H9 (cell line): ENCODE data around the gene TMPRSS5. TPM values are rescaled to one million over a fixed set of nuclear protein-coding genes. Genes with fewer than 3 reads are reported as not detected.

Experiments
- DNase-seq: peaks from one replicate; pipeline ENCODE4 v3.0.0-alpha.2; 2017
- H2AFZ ChIP-seq: one replicate; pipeline ENCODE4 v1.6.1; 2013; ENCODE audit warnings: mild to moderate bottlenecking, low read length, control low read depth, moderate library complexity
- H2AK5ac ChIP-seq: 2 replicates; pipeline ENCODE4 v1.6.1; 2013; ENCODE audit warnings: low read length, control low read depth, mixed read lengths; ENCODE audit not compliant: insufficient read length
- H2BK120ac ChIP-seq: one replicate; pipeline ENCODE4 v1.6.1; 2013; ENCODE audit warnings: low read depth, mild to moderate bottlenecking, low read length, control low read depth, inconsistent platforms; ENCODE audit not compliant: poor library complexity, severe bottlenecking
- H2BK12ac ChIP-seq: 2 replicates; pipeline ENCODE4 v1.6.1; 2013; ENCODE audit warnings: low read length, control low read depth, mixed read lengths, low read depth; ENCODE audit not compliant: insufficient read length
- H2BK15ac ChIP-seq: 2 replicates; pipeline ENCODE4 v1.6.1; 2013; ENCODE audit warnings: low read depth, low read length, control low read depth
- H2BK20ac ChIP-seq: one replicate; pipeline ENCODE4 v1.6.1; 2013; ENCODE audit warnings: low read depth, mild to moderate bottlenecking, low read length, control low read depth, inconsistent platforms; ENCODE audit not compliant: poor library complexity, severe bottlenecking
- H2BK5ac ChIP-seq: 2 replicates; pipeline ENCODE4 v1.6.1; 2013; ENCODE audit warnings: low read length, control low read depth, mixed read lengths; ENCODE audit not compliant: insufficient read length
- H3K14ac ChIP-seq: 2 replicates; pipeline ENCODE4 v1.6.1; 2013; ENCODE audit warnings: low read length, control low read depth; ENCODE audit not compliant: insufficient read depth
- H3K18ac ChIP-seq: 2 replicates; pipeline ENCODE4 v1.6.1; 2013; ENCODE audit warnings: low read depth, mild to moderate bottlenecking, mixed read lengths, low read length, control low read depth; ENCODE audit not compliant: insufficient read length
- H3K23ac ChIP-seq: 2 replicates; pipeline ENCODE4 v1.6.1; 2013; ENCODE audit warnings: low read length, control low read depth, mixed read lengths, low read depth; ENCODE audit not compliant: insufficient read length
- H3K23me2 ChIP-seq: 2 replicates; pipeline ENCODE4 v1.6.1; 2013; ENCODE audit warnings: low read depth, mild to moderate bottlenecking, mixed read lengths, low read length, control low read depth; ENCODE audit not compliant: insufficient read length, poor library complexity, severe bottlenecking
- H3K27ac ChIP-seq: 2 replicates; pipeline ENCODE4 v1.5.1; 2013; ENCODE audit warnings: low read length, control low read depth, mixed read lengths, low read depth; ENCODE audit not compliant: insufficient read length
- H3K27me3 ChIP-seq: 2 replicates; pipeline ENCODE4 v1.6.1; 2013; ENCODE audit warnings: low read length, control low read depth, inconsistent platforms; ENCODE audit not compliant: insufficient read depth
- H3K4ac ChIP-seq: 2 replicates; pipeline ENCODE4 v1.6.1; 2013; ENCODE audit warnings: low read depth, mild to moderate bottlenecking, control low read depth, inconsistent platforms, low read length, moderate library complexity
- H3K4me1 ChIP-seq: 2 replicates; pipeline ENCODE4 v1.6.1; 2013; ENCODE audit warnings: low read length, control low read depth, inconsistent platforms; ENCODE audit not compliant: insufficient read depth
- H3K4me2 ChIP-seq: 2 replicates; pipeline ENCODE4 v1.6.1; 2013; ENCODE audit warnings: low read length, control low read depth, mixed read lengths; ENCODE audit not compliant: insufficient read length, insufficient read depth
- H3K56ac ChIP-seq: 2 replicates; pipeline ENCODE4 v1.6.1; 2013; ENCODE audit warnings: low read depth, mild to moderate bottlenecking, mixed read lengths, low read length, control low read depth; ENCODE audit not compliant: insufficient read length
- H3K79me1 ChIP-seq: 2 replicates; pipeline ENCODE4 v1.6.1; 2013; ENCODE audit warnings: low read depth, mild to moderate bottlenecking, moderate library complexity, low read length, control low read depth, inconsistent platforms; ENCODE audit not compliant: insufficient read depth, poor library complexity, severe bottlenecking
- H3K79me2 ChIP-seq: 2 replicates; pipeline ENCODE4 v1.6.1; 2013; ENCODE audit warnings: low read length, control low read depth, inconsistent platforms; ENCODE audit not compliant: insufficient read depth
- H3K9ac ChIP-seq: 2 replicates; pipeline ENCODE4 v1.6.1; 2013; ENCODE audit warnings: low read length, control low read depth, mixed read lengths; ENCODE audit not compliant: insufficient read length; ENCODE audit errors: extremely low read depth
- H3K9me3 ChIP-seq: one replicate; pipeline ENCODE4 v1.6.1; 2013; ENCODE audit warnings: low read depth, low read length, inconsistent platforms; ENCODE audit not compliant: control insufficient read depth
- H3T11ph ChIP-seq: one replicate; pipeline ENCODE4 v1.6.1; 2013; ENCODE audit warnings: mild to moderate bottlenecking, low read length, control low read depth, inconsistent platforms
- H4K20me1 ChIP-seq: one replicate; pipeline ENCODE4 v1.6.1; 2013; ENCODE audit not compliant: control insufficient read depth, insufficient read length, insufficient read depth
- H4K5ac ChIP-seq: 2 replicates; pipeline ENCODE4 v1.6.1; 2013; ENCODE audit warnings: low read depth, mild to moderate bottlenecking, mixed read lengths, low read length, control low read depth; ENCODE audit not compliant: insufficient read length
- H4K8ac ChIP-seq: replicated peaks from 2 replicates; pipeline ENCODE4 v1.6.1; 2013; ENCODE audit warnings: low read length, control low read depth, mixed read lengths, low read depth; ENCODE audit not compliant: insufficient read length
- H4K91ac ChIP-seq: 2 replicates; pipeline ENCODE4 v1.6.1; 2013; ENCODE audit warnings: low read depth, mild to moderate bottlenecking, moderate library complexity, mixed read lengths, low read length, control low read depth; ENCODE audit not compliant: insufficient read length
- H3K27ac Mint-ChIP-seq, 3 experiments: 2 replicates in 2 of 3; 3 replicates in 1 of 3; pipeline ENCODE4 v1.8.0; 2020 to 2021; ENCODE audit warnings: mixed read lengths in 3 of 3, mild to moderate bottlenecking in 1 of 3, moderate library complexity in 1 of 3
- H3K27me3 Mint-ChIP-seq: 2 replicates; pipeline ENCODE4 v1.8.0; 2021; ENCODE audit warnings: low read depth, mild to moderate bottlenecking, moderate library complexity, mixed read lengths
- H3K36me3 Mint-ChIP-seq, 3 experiments: 2 replicates in 2 of 3; 3 replicates in 1 of 3; pipeline ENCODE4 v1.8.0; 2020 to 2021; ENCODE audit warnings: low read depth in 3 of 3, mixed read lengths in 3 of 3; ENCODE audit not compliant: insufficient read depth in 1 of 3
- H3K4me1 Mint-ChIP-seq, 2 experiments: 2 replicates each; pipeline ENCODE4 v1.8.0; 2020; ENCODE audit warnings: mixed read lengths in 2 of 2
- H3K4me3 Mint-ChIP-seq, 2 experiments: 2 replicates in 1 of 2; 3 replicates in 1 of 2; pipeline ENCODE4 v1.8.0; 2020 to 2021; ENCODE audit warnings: mild to moderate bottlenecking in 2 of 2, mixed read lengths in 2 of 2, moderate library complexity in 1 of 2
- H3K9me3 Mint-ChIP-seq, 2 experiments: 2 replicates in 1 of 2; 3 replicates in 1 of 2; pipeline ENCODE4 v1.8.0; 2020; ENCODE audit warnings: mild to moderate bottlenecking in 2 of 2, mixed read lengths in 2 of 2, moderate library complexity in 1 of 2
- WGBS: extraction: QIAGEN DNeasy Blood & Tissue Kit; methylation state at CpG from one replicate; pipeline ENCODE4 v1.1.7; 2013; ENCODE audit warnings: missing lambda C conversion rate, low lambda C conversion rate, mixed read lengths; ENCODE audit not compliant: insufficient read length; ENCODE audit errors: extremely low coverage; 5-methylcytosine and 5-hydroxymethylcytosine counted together
- total RNA-seq: library from RNA; stranded (reverse); gene quantifications from 2 replicates; pipeline ENCODE4 v1.2.1, GENCODE V29; 2021
- TF ChIP-seq, protein P1 (sequence below): fragments of 200-600 bp; sonication (generic); conservative IDR thresholded peaks from 3 replicates; pipeline ENCODE4 v1.8.0; 2021; ENCODE audit warnings: antibody characterized with exemption, mild to moderate bottlenecking

Gene TMPRSS5
- total RNA-seq, 1 experiment from 2014 or later: 0.37 TPM

GRCh38 chr11:113664981-113665710 lies 41.0 kb downstream of the TMPRSS5 start:
- H3K4me2 ChIP-seq: no peak overlapping the region
- no peak overlapping the region for H3K9ac ChIP-seq
- H3K4me3 Mint-ChIP-seq: no peak overlapping the region

More at GRCh38 chr11:113664981-113665710, 41.0 kb downstream of the TMPRSS5 start:
- no peak overlapping the region for H4K8ac ChIP-seq
- no peak overlapping the region for H2BK120ac ChIP-seq
- Mint-ChIP-seq H3K27me3 (peaks cover 16% of the 10 kb centered on the region), H3K27ac (no peak overlapping the region), H3K36me3 (peaks cover 3 to 16% (median 3%) of the 10 kb centered on the region in 3 experiments; a peak in 6 of 7 replicates), H3K9me3 (peaks cover 14 to 15% of the 10 kb centered on the region in 2 experiments), H3K4me1 (peaks cover 17 to 21% of the 10 kb centered on the region in 2 experiments)
- no peak overlapping the region for H2BK15ac ChIP-seq
- no peaks in the 10 kb centered on the region; the same call in 1 of the 2 replicates for H3K4me1 ChIP-seq
- no CpG with 5 or more reads among the region's 9 CpGs for WGBS
- no peaks in the 10 kb centered on the region for H3K23me2 ChIP-seq
- H3K56ac ChIP-seq: no peak overlapping the region
- TF ChIP-seq, protein P1, sequence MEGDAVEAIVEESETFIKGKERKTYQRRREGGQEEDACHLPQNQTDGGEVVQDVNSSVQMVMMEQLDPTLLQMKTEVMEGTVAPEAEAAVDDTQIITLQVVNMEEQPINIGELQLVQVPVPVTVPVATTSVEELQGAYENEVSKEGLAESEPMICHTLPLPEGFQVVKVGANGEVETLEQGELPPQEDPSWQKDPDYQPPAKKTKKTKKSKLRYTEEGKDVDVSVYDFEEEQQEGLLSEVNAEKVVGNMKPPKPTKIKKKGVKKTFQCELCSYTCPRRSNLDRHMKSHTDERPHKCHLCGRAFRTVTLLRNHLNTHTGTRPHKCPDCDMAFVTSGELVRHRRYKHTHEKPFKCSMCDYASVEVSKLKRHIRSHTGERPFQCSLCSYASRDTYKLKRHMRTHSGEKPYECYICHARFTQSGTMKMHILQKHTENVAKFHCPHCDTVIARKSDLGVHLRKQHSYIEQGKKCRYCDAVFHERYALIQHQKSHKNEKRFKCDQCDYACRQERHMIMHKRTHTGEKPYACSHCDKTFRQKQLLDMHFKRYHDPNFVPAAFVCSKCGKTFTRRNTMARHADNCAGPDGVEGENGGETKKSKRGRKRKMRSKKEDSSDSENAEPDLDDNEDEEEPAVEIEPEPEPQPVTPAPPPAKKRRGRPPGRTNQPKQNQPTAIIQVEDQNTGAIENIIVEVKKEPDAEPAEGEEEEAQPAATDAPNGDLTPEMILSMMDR: no peak
- no peaks in the 10 kb centered on the region for H4K20me1 ChIP-seq
- no peak overlapping the region for H2AFZ ChIP-seq
- no peaks in the 10 kb centered on the region for H3K79me2 ChIP-seq
- H2AK5ac ChIP-seq: no peak overlapping the region
- no peak overlapping the region for H3K4ac ChIP-seq
- no peak overlapping the region for H3K14ac ChIP-seq
- H2BK5ac ChIP-seq: no peak overlapping the region
- no peak overlapping the region for H3K23ac ChIP-seq
- no peak for DNase-seq
- no peak overlapping the region for H4K5ac ChIP-seq
- no peak overlapping the region for H3T11ph ChIP-seq
- H2BK20ac ChIP-seq: no peak overlapping the region
- H3K9me3 ChIP-seq: no peaks in the 10 kb centered on the region
- no peaks in the 10 kb centered on the region for H3K27me3 ChIP-seq
- H3K18ac ChIP-seq: no peak overlapping the region
- no peak overlapping the region for H2BK12ac ChIP-seq
- H3K27ac ChIP-seq: no peak overlapping the region
- H4K91ac ChIP-seq: no peak overlapping the region
- no peaks in the 10 kb centered on the region for H3K79me1 ChIP-seq
